Measurements from ENCODE around the gene SMARCA2. TPM values are rescaled to one million over a fixed set of nuclear protein-coding genes. Genes with fewer than 3 reads are reported as not detected.

Gene SMARCA2
- total and polyA plus RNA-seq, 10 of the 15 experiments (the other 5 are each of a cell fraction or from before 2014, with no cell fraction given) = 100 to 392 (median 204) TPM

GRCh38 chr9:2227144-2227867 lies 212.2 kb downstream of the SMARCA2 start:
- no peak for DNase-seq (ENCODE audit: low read depth, low spot score)
- Histone ChIP-seq H3K27ac (ENCODE audit: control insufficient read depth, insufficient read depth) (no peak overlapping the region), H4K20me1 (ENCODE audit: control insufficient read depth, insufficient read depth) (no peaks in the 10 kb centered on the region), H3K79me2 (ENCODE audit: control insufficient read depth, insufficient read depth, low read length) (no peaks in the 10 kb centered on the region), H3K4me3 (no peak overlapping the region), H3K4me1 (ENCODE audit: control insufficient read depth, insufficient read depth, low read length) (peaks cover 16% of the 10 kb centered on the region), H3K27me3 (replicated peaks in 1 of 2; ENCODE audit: control insufficient read depth in 2 of 2, insufficient read depth in 2 of 2, low read length in 1 of 2) (no peaks in the 10 kb centered on the region), H2AFZ (ENCODE audit: control insufficient read depth, low read depth, low read length) (no peak overlapping the region), H3K9me3 (replicated peaks; ENCODE audit: control insufficient read depth, insufficient read depth, low read length) (peaks cover 2% of the 10 kb centered on the region; the same call in 2 of the 3 replicates), H3K4me2 (ENCODE audit: control insufficient read depth, insufficient read depth) (no peak overlapping the region), H3K36me3 (ENCODE audit: control insufficient read depth in 2 of 2, insufficient read depth in 2 of 2, low read length in 1 of 2) (no peaks in the 10 kb centered on the region), H3K9ac (ENCODE audit: control insufficient read depth, insufficient read depth, low read length) (no peak overlapping the region)
- intact Hi-C loops (cut with micrococcal nuclease; ENCODE audit: unreplicated experiment) (no loop called here), in situ Hi-C loops (cut with MboI) (no loop called here)
- RAD21 ChIA-PET (ENCODE audit: unreplicated experiment) = no interaction called here
- no TSS peak for BruUV-seq (replicated peaks)
- POLR2A ChIA-PET = no interaction called here
- CTCF ChIA-PET = interaction anchor here (1.2 to 1.3 kb wide), 2 partner anchors 95 to 500 kb away, joined by 4 to 6 read pairs; no protein-coding TSS in a partner anchor
- TF ChIP-seq FOS (IDR thresholded peaks at IDR 0.05; ENCODE audit: borderline replicate concordance, extremely low read depth, insufficient read length) = no peak
- no peak for TF ChIP-seq SMC3 (IDR thresholded peaks at IDR 0.05; ENCODE audit: borderline replicate concordance, low read length)
- TF ChIP-seq WRNIP1 (IDR thresholded peaks at IDR 0.05; ENCODE audit: borderline replicate concordance, low read depth, low read length) = no peak
- TF ChIP-seq MEF2A (IDR thresholded peaks at IDR 0.05; ENCODE audit: insufficient read depth, low read depth, low read length) = no peak
- no peak for TF ChIP-seq SMAD1 (IDR thresholded peaks at IDR 0.05; ENCODE audit: low read depth, partially characterized antibody)
- TF ChIP-seq ZBED1 (IDR thresholded peaks at IDR 0.05; ENCODE audit: borderline replicate concordance) = no peak
- no peak for TF ChIP-seq ZBTB40 (IDR thresholded peaks at IDR 0.05; ENCODE audit: borderline replicate concordance)
- no peak for TF ChIP-seq BRCA1 (IDR thresholded peaks at IDR 0.05; ENCODE audit: low read depth, low read length)
- TF ChIP-seq SRF (IDR thresholded peaks at IDR 0.05; ENCODE audit: low read depth in 2 of 2, low read length in 2 of 2) = no peak
- no peak for TF ChIP-seq ZNF207 (IDR thresholded peaks at IDR 0.05; ENCODE audit: borderline replicate concordance)
- no peak for TF ChIP-seq ZNF217 (IDR thresholded peaks at IDR 0.05)
- TF ChIP-seq POLR2AphosphoS5 (IDR thresholded peaks at IDR 0.05; ENCODE audit: low read length) = no peak
- WGBS (ENCODE audit: insufficient coverage, insufficient replicate concordance, low lambda C conversion rate, missing lambda C conversion rate) = 61% methylated on average over 4 of the region's 4 CpGs
- FAIRE-seq = no peak
- no peak for ATAC-seq
- SMC1A ChIA-PET (ENCODE audit: uncharacterized antibody, unreplicated experiment) = interaction anchor here (1.3 to 2.2 kb wide), 3 partner anchors 9 to 501 kb away, joined by 3 to 10 read pairs (median 6); no protein-coding TSS in a partner anchor

Data from GM12878 (cell line).